ENCODE data around the gene AP1M1. TPM values are rescaled to one million over a fixed set of nuclear protein-coding genes. Genes with fewer than 3 reads are reported as not detected.

AP1M1 gene
- total RNA-seq, 6 experiments from 2014 or later = 44.5 to 102 (median 62.5) TPM

DNA sequence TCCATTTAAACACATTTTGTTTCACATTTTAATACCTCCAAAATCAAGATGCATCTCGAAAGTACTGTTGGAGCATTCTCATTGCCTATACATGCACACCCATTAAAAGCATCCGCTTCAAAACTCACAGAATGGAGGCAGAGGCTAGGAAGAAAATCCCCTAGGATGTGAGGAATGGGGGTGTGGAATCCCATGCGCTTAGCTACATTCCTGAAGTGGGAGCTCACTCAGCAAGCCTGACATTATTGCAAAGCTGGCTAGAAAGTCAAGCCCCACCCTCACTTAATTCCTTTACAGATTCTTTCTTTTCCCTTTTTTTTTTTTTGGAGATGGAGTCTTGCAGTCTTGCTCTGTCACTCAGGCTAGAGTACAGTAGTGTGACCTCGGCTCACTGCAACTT, 17.1 kb upstream of the AP1M1 start:
- intact Hi-C loops (cut with DNase I) = loop anchor here in 1 of 2 donors (5.0 kb wide), 1 partner anchor 138 kb away; no protein-coding TSS in a partner anchor
- ATAC-seq = no peak
- peaks cover 0 to 5% (median 0%) of the 10 kb centered on the region in 4 donors for H3K4me1 ChIP-seq
- no peak overlapping the region for H3K27ac ChIP-seq
- H3K36me3 ChIP-seq = no peaks in the 10 kb centered on the region
- DNase-seq = no peak
- TF ChIP-seq POLR2A (IDR thresholded peaks at IDR 0.05) = no peak
- TF ChIP-seq, protein P1, sequence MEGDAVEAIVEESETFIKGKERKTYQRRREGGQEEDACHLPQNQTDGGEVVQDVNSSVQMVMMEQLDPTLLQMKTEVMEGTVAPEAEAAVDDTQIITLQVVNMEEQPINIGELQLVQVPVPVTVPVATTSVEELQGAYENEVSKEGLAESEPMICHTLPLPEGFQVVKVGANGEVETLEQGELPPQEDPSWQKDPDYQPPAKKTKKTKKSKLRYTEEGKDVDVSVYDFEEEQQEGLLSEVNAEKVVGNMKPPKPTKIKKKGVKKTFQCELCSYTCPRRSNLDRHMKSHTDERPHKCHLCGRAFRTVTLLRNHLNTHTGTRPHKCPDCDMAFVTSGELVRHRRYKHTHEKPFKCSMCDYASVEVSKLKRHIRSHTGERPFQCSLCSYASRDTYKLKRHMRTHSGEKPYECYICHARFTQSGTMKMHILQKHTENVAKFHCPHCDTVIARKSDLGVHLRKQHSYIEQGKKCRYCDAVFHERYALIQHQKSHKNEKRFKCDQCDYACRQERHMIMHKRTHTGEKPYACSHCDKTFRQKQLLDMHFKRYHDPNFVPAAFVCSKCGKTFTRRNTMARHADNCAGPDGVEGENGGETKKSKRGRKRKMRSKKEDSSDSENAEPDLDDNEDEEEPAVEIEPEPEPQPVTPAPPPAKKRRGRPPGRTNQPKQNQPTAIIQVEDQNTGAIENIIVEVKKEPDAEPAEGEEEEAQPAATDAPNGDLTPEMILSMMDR (IDR thresholded peaks at IDR 0.05) = no peak
- no peaks in the 10 kb centered on the region for H3K27me3 ChIP-seq
- 54% methylated on average over 4 of the region's 4 CpGs for WGBS (ENCODE audit: insufficient coverage, low coverage, low lambda C conversion rate, missing lambda C conversion rate)
- H3K9me3 ChIP-seq = no peaks in the 10 kb centered on the region
- no peak overlapping the region for H3K4me3 ChIP-seq

GRCh38 chr19:16184665-16185122, 13.0 kb upstream of the AP1M1 start:
- H3K9me3 ChIP-seq = no peaks in the 10 kb centered on the region
- WGBS (ENCODE audit: insufficient coverage, low coverage, low lambda C conversion rate, missing lambda C conversion rate) = 37% methylated on average over 18 of the region's 18 CpGs
- H3K27ac ChIP-seq = peak overlapping the region in 1 of 3 donors; percentile 16
- no peak for ATAC-seq
- H3K36me3 ChIP-seq = peaks cover 0 to 14% (median 4%) of the 10 kb centered on the region in 4 donors
- no peaks in the 10 kb centered on the region for H3K27me3 ChIP-seq
- H3K4me1 ChIP-seq = peaks cover 0 to 11% (median 2%) of the 10 kb centered on the region in 4 donors
- TF ChIP-seq, protein P1 (IDR thresholded peaks at IDR 0.05) = no peak
- TF ChIP-seq POLR2A (IDR thresholded peaks at IDR 0.05) = no peak
- DNase-seq = no peak
- intact Hi-C loops (cut with DNase I) = loop anchor here in 1 of 2 donors (5.0 kb wide), 1 partner anchor 142 kb away; no protein-coding TSS in a partner anchor
- H3K4me3 ChIP-seq = peak overlapping the region; percentile 86 to 97 (median 88)

- no peaks in the 10 kb centered on the region for H3K27me3 ChIP-seq
- DNase-seq (peak; percentile 97 to 99 (median 98)), ATAC-seq (peak; percentile 94 to 97 (median 96))
- H3K9me3 ChIP-seq = no peaks in the 10 kb centered on the region
- peak within 1 kb of the TSS; percentile 55 to 76 (median 73) for H3K27ac ChIP-seq
- intact Hi-C loops (cut with DNase I) = no loop called here
- H3K4me3 ChIP-seq = peak within 1 kb of the TSS; percentile 86 to 97 (median 88)
- TF ChIP-seq, protein P1 (IDR thresholded peaks at IDR 0.05) = peak; percentile 29 to 48 (median 39)
- peak; percentile 72 for TF ChIP-seq POLR2A (IDR thresholded peaks at IDR 0.05)
- under 1% methylated on average over 32 of the region's 39 CpGs for WGBS (ENCODE audit: insufficient coverage, low coverage, low lambda C conversion rate, missing lambda C conversion rate)
- H3K36me3 ChIP-seq = peaks cover 0 to 19% (median 5%) of the 10 kb centered on the region in 4 donors
- peaks cover 0 to 11% (median 2%) of the 10 kb centered on the region in 4 donors for H3K4me1 ChIP-seq
Measured at GRCh38 chr19:16185123-16185767, 12.5 kb upstream of the AP1M1 start, which contains the start of gene FAM32A. Gene FAM32A, plus strand, starts transcription at chr19:16185410. Its CDS starts 33 bp downstream, at chr19:16185443.

DNA sequence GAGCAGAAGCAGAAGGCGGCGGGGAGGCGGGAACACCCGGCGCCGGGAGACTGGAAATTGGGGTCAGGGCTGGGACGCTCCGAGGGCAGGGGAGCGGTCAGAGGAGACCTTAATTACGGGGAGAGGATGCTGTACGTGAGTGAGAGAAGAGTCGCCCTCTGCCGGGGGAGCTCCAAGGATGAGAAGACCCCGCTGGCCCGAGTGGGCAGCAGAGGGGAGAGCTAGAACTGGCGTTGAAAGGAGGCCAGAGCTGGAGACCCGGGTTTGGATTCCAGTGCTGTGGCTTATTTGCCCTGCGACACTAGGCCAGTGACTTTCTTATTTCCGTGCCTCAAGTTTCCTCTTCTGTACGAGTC, 12.0 kb upstream of the AP1M1 start:
- ATAC-seq = peak; percentile 28 to 34 (median 32)
- 0% methylated on average over 17 of the region's 20 CpGs for WGBS (ENCODE audit: insufficient coverage, low coverage, low lambda C conversion rate, missing lambda C conversion rate)
- H3K36me3 ChIP-seq = peaks cover 0 to 24% (median 7%) of the 10 kb centered on the region in 4 donors
- intact Hi-C loops (cut with DNase I) = no loop called here
- no peak for TF ChIP-seq POLR2A (IDR thresholded peaks at IDR 0.05)
- TF ChIP-seq, protein P1 (IDR thresholded peaks at IDR 0.05) = peak in 3 of 4 donors; percentile 22 to 33 (median 30)
- H3K4me3 ChIP-seq = peak overlapping the region; percentile 86 to 97 (median 88)
- no peak for DNase-seq
- no peaks in the 10 kb centered on the region for H3K9me3 ChIP-seq
- H3K27me3 ChIP-seq = no peaks in the 10 kb centered on the region
- peaks cover 0 to 11% (median 2%) of the 10 kb centered on the region in 4 donors for H3K4me1 ChIP-seq
- peak overlapping the region; percentile 55 to 76 (median 73) for H3K27ac ChIP-seq
